HepG2 (cell line): ENCODE results near the gene MSL2. TPM values are rescaled to one million over a fixed set of nuclear protein-coding genes. Genes with fewer than 3 reads are reported as not detected.
A peak's percentile ranks its signal among the peaks of the same experiment; 100 is the strongest.

Experiments used
- BCLAF1 ChIP-seq: fragments of 450-650 bp; IDR thresholded peaks from 2 replicates; pipeline ENCODE4 v1.6.1; 2017; ENCODE audit warnings: mild to moderate bottlenecking
- GTF2F1 ChIP-seq: fragments of 150-350 bp; IDR thresholded peaks from 2 replicates; pipeline ENCODE4 v1.6.1; 2014; ENCODE audit warnings: low read length
- ZBTB7B ChIP-seq: sonication (generic); formaldehyde crosslinking; IDR thresholded peaks from 2 replicates; pipeline ENCODE4 v1.4.0; 2020; ENCODE audit warnings: missing genetic modification reagents
- ZNF143 ChIP-seq: sonication (generic); formaldehyde crosslinking; IDR thresholded peaks from 2 replicates; pipeline ENCODE4 v1.4.0; 2020; ENCODE audit warnings: missing genetic modification reagents
- ZNF160 ChIP-seq: sonication (generic); formaldehyde crosslinking; IDR thresholded peaks from 2 replicates; pipeline ENCODE4 v1.8.0; 2022; ENCODE audit warnings: mild to moderate bottlenecking, inconsistent platforms, missing genetic modification reagents
- ZNF609 ChIP-seq: sonication (generic); formaldehyde crosslinking; IDR thresholded peaks from 2 replicates; pipeline ENCODE4 v1.4.0; 2020; ENCODE audit warnings: mild to moderate bottlenecking, missing genetic modification reagents, borderline replicate concordance
- ZSCAN5A ChIP-seq: sonication (generic); formaldehyde crosslinking; IDR thresholded peaks from 2 replicates; pipeline ENCODE4 v1.8.0; 2022; ENCODE audit warnings: mild to moderate bottlenecking, missing genetic modification reagents, borderline replicate concordance
- polyA plus RNA-seq, 8 experiments: library from polyadenylated mRNA; depleted of rRNA in 3 of 8; stranded (reverse) in 7 of 8; unstranded in 1 of 8; fragments of >200 nt; fragmentation: Illumina TruSeq in 4 of 8; extraction: Trizol in 4 of 8; gene quantifications; 2 replicates each; pipeline versions ENCODE4 v1.2.1 to v1.2.3, GENCODE V29; 2011 to 2016; ENCODE audit warnings: low read depth in 4 of 8, missing spikeins in 1 of 8, mixed read lengths in 1 of 8; ENCODE audit not compliant: insufficient read depth in 1 of 8
- total RNA-seq, 5 experiments: library from RNA; depleted of rRNA; stranded (reverse); fragments of >200 nt; fragmentation: Illumina TruSeq; extraction: Trizol; gene quantifications; 2 replicates each; pipeline ENCODE4 v1.2.3, GENCODE V29; 2016; ENCODE audit warnings: low read depth in 1 of 5
- TF ChIP-seq, protein P1 (sequence below): sonication (generic); formaldehyde crosslinking; IDR thresholded peaks from 2 replicates; pipeline ENCODE4 v1.4.0; 2020; ENCODE audit warnings: missing genetic modification reagents
- TF ChIP-seq, protein P2 (sequence below): IDR thresholded peaks from 2 replicates; pipeline ENCODE4 v1.6.1; 2018; ENCODE audit warnings: missing genetic modification reagents
- TF ChIP-seq, protein P3 (sequence below): sonication (generic); formaldehyde crosslinking; IDR thresholded peaks from 2 replicates; pipeline ENCODE4 v1.4.0; 2020; ENCODE audit warnings: mild to moderate bottlenecking, missing genetic modification reagents

The MSL2 gene
- total and polyA plus RNA-seq, 2 of the 13 experiments (the other 11 are each of a cell fraction or from before 2014, with no cell fraction given): 6.9 to 11.7 TPM

DNA sequence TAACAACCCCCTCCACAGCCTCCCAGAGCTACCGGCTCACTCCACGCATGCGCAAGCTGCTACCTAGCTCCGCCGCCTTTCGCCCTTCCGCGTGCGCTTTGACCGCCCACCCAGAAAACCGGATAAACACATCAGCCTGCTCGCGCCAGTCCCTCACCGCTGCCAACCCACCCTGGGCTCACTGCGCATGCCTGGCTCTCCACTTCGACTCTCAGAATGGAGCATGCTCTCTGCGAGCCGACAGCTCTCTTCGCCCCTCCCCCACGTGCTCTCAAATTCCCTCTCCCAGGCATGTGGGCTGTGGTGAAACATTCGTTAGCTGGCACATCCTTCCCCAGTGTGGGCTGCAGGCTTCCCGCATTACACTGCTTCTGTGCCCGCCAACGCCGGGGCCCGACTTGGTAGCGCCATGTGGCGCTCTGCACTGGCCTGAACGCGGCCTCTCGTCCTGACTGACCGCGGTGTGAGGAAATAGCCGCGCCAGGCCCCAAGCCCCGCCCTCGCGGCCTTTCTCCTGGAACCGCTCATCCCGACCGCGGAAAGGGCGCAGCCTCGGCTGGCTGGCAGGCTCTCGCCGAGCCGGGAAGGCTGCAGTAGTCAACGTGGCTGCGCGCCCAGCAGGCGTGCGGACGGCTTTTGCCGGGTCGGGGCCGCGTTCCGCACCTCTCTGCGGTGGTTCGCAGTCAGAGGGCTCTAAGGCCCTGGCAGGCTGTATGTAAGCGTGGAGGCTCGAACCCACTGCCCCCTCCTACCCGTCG is 445 bp upstream of the MSL2 start (continued):
- TF ChIP-seq, protein P1, sequence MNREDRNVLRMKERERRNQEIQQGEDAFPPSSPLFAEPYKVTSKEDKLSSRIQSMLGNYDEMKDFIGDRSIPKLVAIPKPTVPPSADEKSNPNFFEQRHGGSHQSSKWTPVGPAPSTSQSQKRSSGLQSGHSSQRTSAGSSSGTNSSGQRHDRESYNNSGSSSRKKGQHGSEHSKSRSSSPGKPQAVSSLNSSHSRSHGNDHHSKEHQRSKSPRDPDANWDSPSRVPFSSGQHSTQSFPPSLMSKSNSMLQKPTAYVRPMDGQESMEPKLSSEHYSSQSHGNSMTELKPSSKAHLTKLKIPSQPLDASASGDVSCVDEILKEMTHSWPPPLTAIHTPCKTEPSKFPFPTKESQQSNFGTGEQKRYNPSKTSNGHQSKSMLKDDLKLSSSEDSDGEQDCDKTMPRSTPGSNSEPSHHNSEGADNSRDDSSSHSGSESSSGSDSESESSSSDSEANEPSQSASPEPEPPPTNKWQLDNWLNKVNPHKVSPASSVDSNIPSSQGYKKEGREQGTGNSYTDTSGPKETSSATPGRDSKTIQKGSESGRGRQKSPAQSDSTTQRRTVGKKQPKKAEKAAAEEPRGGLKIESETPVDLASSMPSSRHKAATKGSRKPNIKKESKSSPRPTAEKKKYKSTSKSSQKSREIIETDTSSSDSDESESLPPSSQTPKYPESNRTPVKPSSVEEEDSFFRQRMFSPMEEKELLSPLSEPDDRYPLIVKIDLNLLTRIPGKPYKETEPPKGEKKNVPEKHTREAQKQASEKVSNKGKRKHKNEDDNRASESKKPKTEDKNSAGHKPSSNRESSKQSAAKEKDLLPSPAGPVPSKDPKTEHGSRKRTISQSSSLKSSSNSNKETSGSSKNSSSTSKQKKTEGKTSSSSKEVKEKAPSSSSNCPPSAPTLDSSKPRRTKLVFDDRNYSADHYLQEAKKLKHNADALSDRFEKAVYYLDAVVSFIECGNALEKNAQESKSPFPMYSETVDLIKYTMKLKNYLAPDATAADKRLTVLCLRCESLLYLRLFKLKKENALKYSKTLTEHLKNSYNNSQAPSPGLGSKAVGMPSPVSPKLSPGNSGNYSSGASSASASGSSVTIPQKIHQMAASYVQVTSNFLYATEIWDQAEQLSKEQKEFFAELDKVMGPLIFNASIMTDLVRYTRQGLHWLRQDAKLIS (CRISPR knock-in tag): peak; percentile 88; the same call in 1 of the 2 replicates
- TF ChIP-seq GTF2F1 (0 out of 2 replicates have a peak, but pooled peaks have one; percentile 45), BCLAF1 (no peak), ZNF143 (CRISPR knock-in tag) (peak; percentile 57; the same call in 1 of the 2 replicates), ZNF609 (CRISPR knock-in tag) (peak; percentile 75), ZSCAN5A (CRISPR knock-in tag) (peak; percentile 96), ZNF160 (peak; percentile 97), ZBTB7B (CRISPR knock-in tag) (peak; percentile 51; the same call in 1 of the 2 replicates)
- TF ChIP-seq, protein P2, sequence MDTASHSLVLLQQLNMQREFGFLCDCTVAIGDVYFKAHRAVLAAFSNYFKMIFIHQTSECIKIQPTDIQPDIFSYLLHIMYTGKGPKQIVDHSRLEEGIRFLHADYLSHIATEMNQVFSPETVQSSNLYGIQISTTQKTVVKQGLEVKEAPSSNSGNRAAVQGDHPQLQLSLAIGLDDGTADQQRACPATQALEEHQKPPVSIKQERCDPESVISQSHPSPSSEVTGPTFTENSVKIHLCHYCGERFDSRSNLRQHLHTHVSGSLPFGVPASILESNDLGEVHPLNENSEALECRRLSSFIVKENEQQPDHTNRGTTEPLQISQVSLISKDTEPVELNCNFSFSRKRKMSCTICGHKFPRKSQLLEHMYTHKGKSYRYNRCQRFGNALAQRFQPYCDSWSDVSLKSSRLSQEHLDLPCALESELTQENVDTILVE (CRISPR knock-in tag): peak; percentile 56; the same call in 1 of the 2 replicates
- TF ChIP-seq, protein P3, sequence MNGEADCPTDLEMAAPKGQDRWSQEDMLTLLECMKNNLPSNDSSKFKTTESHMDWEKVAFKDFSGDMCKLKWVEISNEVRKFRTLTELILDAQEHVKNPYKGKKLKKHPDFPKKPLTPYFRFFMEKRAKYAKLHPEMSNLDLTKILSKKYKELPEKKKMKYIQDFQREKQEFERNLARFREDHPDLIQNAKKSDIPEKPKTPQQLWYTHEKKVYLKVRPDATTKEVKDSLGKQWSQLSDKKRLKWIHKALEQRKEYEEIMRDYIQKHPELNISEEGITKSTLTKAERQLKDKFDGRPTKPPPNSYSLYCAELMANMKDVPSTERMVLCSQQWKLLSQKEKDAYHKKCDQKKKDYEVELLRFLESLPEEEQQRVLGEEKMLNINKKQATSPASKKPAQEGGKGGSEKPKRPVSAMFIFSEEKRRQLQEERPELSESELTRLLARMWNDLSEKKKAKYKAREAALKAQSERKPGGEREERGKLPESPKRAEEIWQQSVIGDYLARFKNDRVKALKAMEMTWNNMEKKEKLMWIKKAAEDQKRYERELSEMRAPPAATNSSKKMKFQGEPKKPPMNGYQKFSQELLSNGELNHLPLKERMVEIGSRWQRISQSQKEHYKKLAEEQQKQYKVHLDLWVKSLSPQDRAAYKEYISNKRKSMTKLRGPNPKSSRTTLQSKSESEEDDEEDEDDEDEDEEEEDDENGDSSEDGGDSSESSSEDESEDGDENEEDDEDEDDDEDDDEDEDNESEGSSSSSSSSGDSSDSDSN (CRISPR knock-in tag): peak; percentile 99
